Mucosa of descending colon (tissue), 3 donors: Measurements from ENCODE around the gene PTPRM. TPM values are rescaled to one million over a fixed set of nuclear protein-coding genes. Genes with fewer than 3 reads are reported as not detected.

Experiments
- ATAC-seq: fragments of 200-7000 bp; cut with Tn5 transposase; one replicate; pipeline ENCODE4 v1.9.1; 2020; ENCODE audit warnings: mild to moderate bottlenecking, moderate library complexity
- DNase-seq, 3 donors: peaks; one replicate each; pipeline ENCODE4 v3.0.0-alpha.2; 2020
- H3K36me3 ChIP-seq: fragments of 200-600 bp; one replicate; pipeline ENCODE4 v1.8.0; 2021; ENCODE audit warnings: low read depth, mild to moderate bottlenecking
- H3K4me1 ChIP-seq: fragments of 200-600 bp; one replicate; pipeline ENCODE4 v1.8.0; 2021; ENCODE audit warnings: low read depth, mild to moderate bottlenecking
- H3K4me3 ChIP-seq: fragments of 200-600 bp; one replicate; pipeline ENCODE4 v1.8.0; 2021; ENCODE audit warnings: mild to moderate bottlenecking
- H3K9me3 ChIP-seq: fragments of 200-600 bp; one replicate; pipeline ENCODE4 v1.8.0; 2021; ENCODE audit warnings: mild to moderate bottlenecking
- CTCF ChIP-seq: fragments of 200-600 bp; IDR thresholded peaks from one replicate; pipeline ENCODE4 v1.8.0; 2022; ENCODE audit warnings: antibody characterized with exemption, mild to moderate bottlenecking
- intact Hi-C, 2 donors: fragments of 100-400 bp; cut with DNase I in 1 of 2; cut with micrococcal nuclease in 1 of 2; formaldehyde crosslinking; loops; one replicate each; pipeline versions ENCODE4 v1.11.0 to v1.11.1; 2022; cut with DNase I, micrococcal nuclease
- total RNA-seq, 3 donors: library from RNA; stranded (reverse); fragmentation: NEBNext Ultra II Directional in 2 of 3; extraction: Animal tissue kit (Norgen Biotek cat#: 25700) in 2 of 3; gene quantifications; one replicate each; pipeline versions ENCODE4 v1.2.1 to v1.2.4, GENCODE V29; 2021 to 2023
- donor health status: DM: no; HTN: no; CAD: no; lungs with moderate emphysema.
- donor health status: DM: no; HTN: no; CAD: no.
- donor health status: DM: no; HTN: yes; CAD: no.

The PTPRM gene
- total RNA-seq, 3 donors from 2014 or later: 15.3 to 41.1 (median 19.6) TPM

- intact Hi-C loops: no loop called here
- DNase-seq (no peak), ATAC-seq (no peak)
- H3K4me1 ChIP-seq: no peaks in the 10 kb centered on the region
- no peaks in the 10 kb centered on the region for H3K9me3 ChIP-seq
- TF ChIP-seq CTCF: no peak
- no peak overlapping the region for H3K4me3 ChIP-seq
- no peaks in the 10 kb centered on the region for H3K36me3 ChIP-seq
Observed at GRCh38 chr18:8339210-8339609, 772.1 kb downstream of the PTPRM start.

GRCh38 chr18:8339952-8340351, 772.8 kb downstream of the PTPRM start:
- no peaks in the 10 kb centered on the region for H3K4me1 ChIP-seq
- no peaks in the 10 kb centered on the region for H3K36me3 ChIP-seq
- no peak overlapping the region for H3K4me3 ChIP-seq
- no peaks in the 10 kb centered on the region for H3K9me3 ChIP-seq
- ATAC-seq: no peak
- no peak for DNase-seq
- no peak for TF ChIP-seq CTCF
- intact Hi-C loops: no loop called here

GRCh38 chr18:8341481-8342230, 774.5 kb downstream of the PTPRM start:
- no peaks in the 10 kb centered on the region for H3K4me1 ChIP-seq
- ATAC-seq: no peak
- DNase-seq: no peak

GRCh38 chr18:8348051-8348720, 781.1 kb downstream of the PTPRM start:
- intact Hi-C loops: no loop called here
- ATAC-seq: no peak

More at GRCh38 chr18:8341481-8342230, 774.5 kb downstream of the PTPRM start:
- TF ChIP-seq CTCF: no peak
- intact Hi-C loops: no loop called here
- H3K9me3 ChIP-seq: no peaks in the 10 kb centered on the region
- H3K4me3 ChIP-seq: no peak overlapping the region
- no peaks in the 10 kb centered on the region for H3K36me3 ChIP-seq

GRCh38 chr18:8349608-8350323, 782.6 kb downstream of the PTPRM start:
- Histone ChIP-seq H3K4me3 (no peak overlapping the region), H3K9me3 (no peaks in the 10 kb centered on the region), H3K36me3 (no peaks in the 10 kb centered on the region), H3K4me1 (no peaks in the 10 kb centered on the region)
- intact Hi-C loops: no loop called here
- DNase-seq: no peak
- no peak for ATAC-seq
- no peak for TF ChIP-seq CTCF

More at GRCh38 chr18:8348051-8348720, 781.1 kb downstream of the PTPRM start:
- H3K4me1 ChIP-seq: no peaks in the 10 kb centered on the region
- TF ChIP-seq CTCF: no peak
- no peak for DNase-seq
- H3K9me3 ChIP-seq: no peaks in the 10 kb centered on the region
- no peak overlapping the region for H3K4me3 ChIP-seq
- H3K36me3 ChIP-seq: no peaks in the 10 kb centered on the region
